Gastrocnemius medialis (tissue), 4 donors: ENCODE measurements around the gene DONSON. TPM values are rescaled to one million over a fixed set of nuclear protein-coding genes. Genes with fewer than 3 reads are reported as not detected.
"Not testable (repeated sequence)": the region's sequence is repeated elsewhere in the genome, so short reads cannot be mapped to it uniquely, and the experiment has no call there.

Experiments
- ATAC-seq, 2 donors: fragments of 150-250 bp; one replicate each; pipeline ENCODE4 v1.9.1; 2016
- DNase-seq, 2 donors: peaks; one replicate each; pipeline ENCODE4 v3.0.0-alpha.2; 2019
- H3K27ac ChIP-seq, 4 donors: fragments of 200-600 bp; sonication (generic); 1 replicate in 1 of 4; 2 replicates in 3 of 4; pipeline ENCODE4 v1.5.1; 2016 to 2018; ENCODE audit warnings: mild to moderate bottlenecking in 2 of 4, moderate library complexity in 1 of 4
- H3K27me3 ChIP-seq, 3 donors: fragments of 200-600 bp; sonication (generic) in 2 of 3; 1 replicate in 1 of 3; 2 replicates in 2 of 3; pipeline versions ENCODE4 v1.5.1 to v1.6.0; 2016 to 2019; ENCODE audit warnings: mild to moderate bottlenecking in 1 of 3, moderate library complexity in 1 of 3
- H3K36me3 ChIP-seq, 2 donors: fragments of 200-600 bp; sonication (generic) in 1 of 2; one replicate each; pipeline ENCODE4 v1.5.1; 2017 to 2018
- H3K4me1 ChIP-seq, 2 donors: fragments of 200-600 bp; sonication (generic) in 1 of 2; one replicate each; pipeline ENCODE4 v1.5.1; 2016 to 2017; ENCODE audit warnings: mild to moderate bottlenecking in 2 of 2
- H3K4me3 ChIP-seq, 4 donors: fragments of 200-600 bp; sonication (generic) in 3 of 4; 1 replicate in 1 of 4; 2 replicates in 3 of 4; pipeline ENCODE4 v1.5.1; 2016 to 2019; ENCODE audit warnings: mild to moderate bottlenecking in 2 of 4
- H3K9me3 ChIP-seq, 3 donors: fragments of 200-600 bp; sonication (generic) in 2 of 3; 1 replicate in 1 of 3; 2 replicates in 2 of 3; pipeline ENCODE4 v1.5.1; 2016 to 2019
- CTCF ChIP-seq, 5 experiments: fragments of 450-650 bp in 3 of 5; fragments of 200-600 bp in 2 of 5; sonication (generic) in 2 of 5; IDR thresholded peaks in 4 of 5; conservative IDR thresholded peaks in 1 of 5; 1 replicate in 4 of 5; 2 replicates in 1 of 5; pipeline ENCODE4 v1.5.1; 2016 to 2019; ENCODE audit warnings: antibody characterized with exemption in 5 of 5, mild to moderate bottlenecking in 3 of 5, moderate library complexity in 3 of 5
- POLR2A ChIP-seq, 2 donors: fragments of 450-650 bp; IDR thresholded peaks; one replicate each; pipeline ENCODE4 v1.6.1; 2017; ENCODE audit warnings: antibody characterized with exemption in 2 of 2, mild to moderate bottlenecking in 2 of 2, moderate library complexity in 2 of 2
- in situ Hi-C, 4 donors: fragments of 200-750 bp; cut with MboI; loops; one replicate each; pipeline versions ENCODE4 v1.15.0 to v1.8.0; 2017; ENCODE audit warnings: low sequenced_read_pairs in 4 of 4
- intact Hi-C: fragments of 100-400 bp; cut with DNase I; formaldehyde crosslinking; loops from one replicate; pipeline ENCODE4 v1.15.1; 2023; ENCODE audit warnings: low total_unique reads
- total RNA-seq, 4 donors: library from RNA; depleted of rRNA; stranded (reverse); fragments of >200 nt; gene quantifications; one replicate each; pipeline versions ENCODE4 v1.1.0 to v1.2.3, GENCODE V29; 2016

The DONSON gene
- total RNA-seq, 4 donors from 2014 or later = 3.6 to 5.3 (median 4.2) TPM

GRCh38 chr21:33578959-33579542 is 9.4 kb downstream of the DONSON start:
- peaks cover 0 to 38% of the 10 kb centered on the region in 2 donors for H3K36me3 ChIP-seq
- ATAC-seq (no peak), DNase-seq (no peak)
- H3K9me3 ChIP-seq = no peaks in the 10 kb centered on the region
- peak overlapping the region in 3 of 4 donors; percentile 48 to 59 (median 57) for H3K27ac ChIP-seq
- H3K27me3 ChIP-seq = no peaks in the 10 kb centered on the region
- TF ChIP-seq CTCF (IDR thresholded peaks at IDR 0.05 in 4 of 5, conservative IDR thresholded peaks at IDR 0.05 in 1 of 5) (no peak), POLR2A (IDR thresholded peaks at IDR 0.05) (no peak)
- in situ Hi-C loops (no loop called here), intact Hi-C loops (no loop called here)
- no peak overlapping the region for H3K4me3 ChIP-seq
- no peaks in the 10 kb centered on the region for H3K4me1 ChIP-seq

GRCh38 chr21:33578214-33578613 is 10.3 kb downstream of the DONSON start:
- in situ Hi-C loops = no loop called here

GRCh38 chr21:33576741-33577141 is 11.7 kb downstream of the DONSON start:
- H3K4me1 ChIP-seq, H3K9me3 ChIP-seq, intact Hi-C loops, ATAC-seq, DNase-seq, H3K27me3 ChIP-seq, in situ Hi-C loops, H3K4me3 ChIP-seq, H3K27ac ChIP-seq: not testable (repeated sequence)
- peaks cover 0 to 53% of the 10 kb centered on the region in 2 donors for H3K36me3 ChIP-seq

More at GRCh38 chr21:33578214-33578613, 10.3 kb downstream of the DONSON start:
- no peak for TF ChIP-seq POLR2A (IDR thresholded peaks at IDR 0.05)
- no peak for TF ChIP-seq CTCF (IDR thresholded peaks at IDR 0.05 in 4 of 5, conservative IDR thresholded peaks at IDR 0.05 in 1 of 5)
- ATAC-seq = no peak
- no peak for DNase-seq
- H3K9me3 ChIP-seq = no peaks in the 10 kb centered on the region
- peaks cover 0 to 46% of the 10 kb centered on the region in 2 donors for H3K36me3 ChIP-seq
- no peak overlapping the region for H3K4me3 ChIP-seq
- H3K27me3 ChIP-seq = no peaks in the 10 kb centered on the region
- intact Hi-C loops = no loop called here
- no peak overlapping the region for H3K27ac ChIP-seq
- H3K4me1 ChIP-seq = no peaks in the 10 kb centered on the region

- Histone ChIP-seq H3K27me3 (no peaks in the 10 kb centered on the region), H3K9me3 (no peaks in the 10 kb centered on the region), H3K4me3 (no peak overlapping the region), H3K4me1 (peaks cover 5 to 6% of the 10 kb centered on the region in 2 donors), H3K27ac (peak overlapping the region in 1 of 4 donors; percentile 1), H3K36me3 (peaks cover 0 to 80% of the 10 kb centered on the region in 2 donors)
- no peak for ATAC-seq
- intact Hi-C loops = no loop called here
- no peak for DNase-seq
- in situ Hi-C loops = no loop called here
- TF ChIP-seq POLR2A (IDR thresholded peaks at IDR 0.05) (no peak), CTCF (IDR thresholded peaks at IDR 0.05 in 4 of 5, conservative IDR thresholded peaks at IDR 0.05 in 1 of 5) (no peak)
Observed at GRCh38 chr21:33572350-33572749, 16.1 kb downstream of the DONSON start.

- Histone ChIP-seq H3K36me3 (peaks cover 0 to 62% of the 10 kb centered on the region in 2 donors), H3K9me3 (no peaks in the 10 kb centered on the region), H3K4me1 (peaks cover 5 to 6% of the 10 kb centered on the region in 2 donors), H3K27me3 (no peaks in the 10 kb centered on the region), H3K4me3 (no peak overlapping the region), H3K27ac (no peak overlapping the region)
- DNase-seq (no peak), ATAC-seq (no peak)
- no peak for TF ChIP-seq CTCF (IDR thresholded peaks at IDR 0.05 in 4 of 5, conservative IDR thresholded peaks at IDR 0.05 in 1 of 5)
- no peak for TF ChIP-seq POLR2A (IDR thresholded peaks at IDR 0.05)
- intact Hi-C loops = no loop called here
- in situ Hi-C loops = no loop called here
Observed at GRCh38 chr21:33569991-33570390, 18.5 kb downstream of the DONSON start.
